IMR-90 (cell line): ENCODE results near the gene KCNQ2. TPM values are rescaled to one million over a fixed set of nuclear protein-coding genes. Genes with fewer than 3 reads are reported as not detected.

Experiments used
- ATAC-seq: fragments of 200-7000 bp; cut with Tn5 transposase; 2 replicates; pipeline ENCODE4 v1.9.1; 2020; ENCODE audit warnings: low read depth, mild to moderate bottlenecking, moderate library complexity
- BruUV-seq: library from RNA; stranded (reverse); fragments of 400-500 nt; replicated peaks from 2 replicates; lab custom pipeline; 2021; lab: Mats Ljungman, UMichigan
- CTCF ChIA-PET: fragments of 300-600 bp; formaldehyde crosslinking; extraction: SDS; loops from one replicate; lab custom pipeline; 2021; ENCODE audit warnings: antibody characterized with exemption; lab: Yijun Ruan, JAX
- POLR2A ChIA-PET: fragments of 300-600 bp; sonication (Branson Sonifier 250); formaldehyde crosslinking; loops from one replicate; lab custom pipeline; 2022; ENCODE audit warnings: antibody characterized with exemption; ENCODE audit not compliant: unreplicated experiment; lab: Charles Lee
- DNase-seq: peaks from one replicate; pipeline ENCODE4 v3.0.0; 2013
- H2AFZ ChIP-seq: replicated peaks from 2 replicates; pipeline ENCODE3; 2013; ENCODE audit warnings: low read length, mild to moderate bottlenecking; ENCODE audit not compliant: poor library complexity
- H2AK5ac ChIP-seq: 2 replicates; pipeline ENCODE4 v1.6.1; 2013; ENCODE audit warnings: low read depth, low read length, inconsistent platforms
- H2AK9ac ChIP-seq: replicated peaks from 2 replicates; pipeline ENCODE3; 2013; ENCODE audit warnings: mild to moderate bottlenecking, low read depth, low read length, moderate library complexity; ENCODE audit not compliant: poor library complexity
- H2BK120ac ChIP-seq: 2 replicates; pipeline ENCODE4 v1.6.1; 2013; ENCODE audit warnings: low read depth, low read length, inconsistent platforms
- H2BK15ac ChIP-seq: 3 replicates; pipeline ENCODE4 v1.6.1; 2013; ENCODE audit warnings: low read depth, low read length, inconsistent platforms
- H2BK20ac ChIP-seq: 2 replicates; pipeline ENCODE4 v1.6.1; 2013; ENCODE audit warnings: low read depth, mild to moderate bottlenecking, inconsistent platforms, low read length, moderate library complexity
- H2BK5ac ChIP-seq: 2 replicates; pipeline ENCODE4 v1.6.1; 2013; ENCODE audit warnings: mild to moderate bottlenecking, low read depth, low read length, inconsistent platforms; ENCODE audit not compliant: poor library complexity, severe bottlenecking
- H3K14ac ChIP-seq: replicated peaks from 2 replicates; pipeline ENCODE4 v1.6.1; 2013; ENCODE audit warnings: low read depth, low read length, inconsistent platforms
- H3K18ac ChIP-seq: 2 replicates; pipeline ENCODE4 v1.6.1; 2013; ENCODE audit warnings: low read depth, low read length, control low read depth
- H3K23ac ChIP-seq: 2 replicates; pipeline ENCODE4 v1.6.1; 2013; ENCODE audit warnings: low read depth, low read length, inconsistent platforms
- H3K27ac ChIP-seq: 2 replicates; pipeline ENCODE4 v1.5.1; 2013; ENCODE audit warnings: mild to moderate bottlenecking, control low read depth, low read length; ENCODE audit not compliant: insufficient read depth
- H3K27me3 ChIP-seq: 2 replicates; pipeline ENCODE4 v1.6.1; 2013; ENCODE audit warnings: low read length; ENCODE audit not compliant: control insufficient read depth, insufficient read depth
- H3K36me3 ChIP-seq: 2 replicates; pipeline ENCODE4 v1.6.1; 2013; ENCODE audit warnings: low read length, mixed read lengths; ENCODE audit not compliant: control insufficient read depth, insufficient read depth
- H3K4ac ChIP-seq: 2 replicates; pipeline ENCODE4 v1.6.1; 2013; ENCODE audit warnings: low read depth, low read length, inconsistent platforms
- H3K4me1 ChIP-seq: 2 replicates; pipeline ENCODE4 v1.6.1; 2013; ENCODE audit warnings: low read length, mixed read lengths; ENCODE audit not compliant: control insufficient read depth, insufficient read depth
- H3K4me2 ChIP-seq: 2 replicates; pipeline ENCODE4 v1.6.1; 2013; ENCODE audit warnings: low read depth, mild to moderate bottlenecking, control low read depth, low read length, moderate library complexity
- H3K4me3 ChIP-seq: 2 replicates; pipeline ENCODE4 v1.5.1; 2013; ENCODE audit warnings: low read depth, mild to moderate bottlenecking, control low read depth, low read length, moderate library complexity; ENCODE audit not compliant: insufficient read depth
- H3K56ac ChIP-seq: 2 replicates; pipeline ENCODE4 v1.6.1; 2013; ENCODE audit warnings: low read length, inconsistent platforms; ENCODE audit not compliant: insufficient read depth; ENCODE audit errors: extremely low read depth
- H3K79me1 ChIP-seq, 2 experiments: 2 replicates each; pipeline ENCODE4 v1.6.1; 2013; ENCODE audit warnings: low read length in 2 of 2, inconsistent platforms in 1 of 2, low read depth in 1 of 2
- H3K9ac ChIP-seq: 2 replicates; pipeline ENCODE4 v1.6.1; 2013; ENCODE audit warnings: low read depth, low read length, control low read depth
- H3K9me1 ChIP-seq: 2 replicates; pipeline ENCODE4 v1.6.1; 2013; ENCODE audit warnings: low read length, inconsistent platforms; ENCODE audit not compliant: insufficient read depth
- H3K9me3 ChIP-seq: 2 replicates; pipeline ENCODE4 v1.6.1; 2013; ENCODE audit warnings: low read length; ENCODE audit not compliant: control insufficient read depth, insufficient read depth
- H4K20me1 ChIP-seq: 2 replicates; pipeline ENCODE4 v1.6.1; 2013; ENCODE audit warnings: low read length, inconsistent platforms; ENCODE audit not compliant: insufficient read depth
- H4K5ac ChIP-seq: 2 replicates; pipeline ENCODE4 v1.6.1; 2013; ENCODE audit warnings: mild to moderate bottlenecking, low read depth, low read length, control low read depth
- H4K8ac ChIP-seq, 2 experiments: 2 replicates each; pipeline ENCODE4 v1.6.1; 2013; ENCODE audit warnings: low read depth in 2 of 2, low read length in 2 of 2, control low read depth in 1 of 2, inconsistent platforms in 1 of 2
- H4K91ac ChIP-seq: 2 replicates; pipeline ENCODE4 v1.6.1; 2013; ENCODE audit warnings: low read depth, low read length, inconsistent platforms; ENCODE audit not compliant: insufficient read depth
- BHLHE40 ChIP-seq: fragments of 150-350 bp; IDR thresholded peaks from 2 replicates; pipeline ENCODE4 v1.6.1; 2016; ENCODE audit warnings: mild to moderate bottlenecking, low read depth, low read length
- CEBPB ChIP-seq: IDR thresholded peaks from 2 replicates; pipeline ENCODE4 v1.6.1; 2012; ENCODE audit warnings: low read depth, low read length, improper control_type of control experiment
- CHD1 ChIP-seq: IDR thresholded peaks from 2 replicates; pipeline ENCODE4 v1.6.1; 2012; ENCODE audit warnings: low read depth, low read length, improper control_type of control experiment
- CTCF ChIP-seq: conservative IDR thresholded peaks from 2 replicates; pipeline ENCODE4 v1.5.1; 2012; ENCODE audit warnings: mild to moderate bottlenecking, low read depth, low read length, improper control_type of control experiment
- FOS ChIP-seq: fragments of 150-350 bp; IDR thresholded peaks from 2 replicates; pipeline ENCODE4 v1.6.1; 2016; ENCODE audit warnings: low read depth, low read length
- MAFK ChIP-seq: IDR thresholded peaks from 2 replicates; pipeline ENCODE4 v1.6.1; 2012; ENCODE audit warnings: low read depth, low read length, improper control_type of control experiment
- MAZ ChIP-seq: IDR thresholded peaks from 2 replicates; pipeline ENCODE4 v1.6.1; 2012; ENCODE audit warnings: low read depth, mild to moderate bottlenecking, low read length, improper control_type of control experiment, moderate library complexity, borderline replicate concordance
- MXI1 ChIP-seq: IDR thresholded peaks from 2 replicates; pipeline ENCODE4 v1.6.1; 2012; ENCODE audit warnings: low read depth, mild to moderate bottlenecking, low read length, moderate library complexity, borderline replicate concordance
- NFE2L2 ChIP-seq: fragments of 150-350 bp; IDR thresholded peaks from 2 replicates; pipeline ENCODE4 v1.6.1; 2016; ENCODE audit warnings: low read depth, mild to moderate bottlenecking, low read length
- POLR2A ChIP-seq: IDR thresholded peaks from 2 replicates; pipeline ENCODE4 v1.6.1; 2012; ENCODE audit warnings: mild to moderate bottlenecking, low read depth, low read length
- RAD21 ChIP-seq: IDR thresholded peaks from 2 replicates; pipeline ENCODE4 v1.6.1; 2012; ENCODE audit warnings: low read length, improper control_type of control experiment
- RFX5 ChIP-seq: IDR thresholded peaks from 2 replicates; pipeline ENCODE4 v1.8.0; 2012; ENCODE audit warnings: low read depth, mild to moderate bottlenecking, low read length, moderate library complexity
- SMC3 ChIP-seq: fragments of 150-350 bp; IDR thresholded peaks from 2 replicates; pipeline ENCODE4 v1.6.1; 2016; ENCODE audit warnings: low read depth, mild to moderate bottlenecking, antibody characterized with exemption, low read length, moderate library complexity
- USF2 ChIP-seq: fragments of 150-350 bp; IDR thresholded peaks from 2 replicates; pipeline ENCODE4 v1.6.1; 2017; ENCODE audit warnings: mild to moderate bottlenecking, antibody characterized with exemption, low read length, low read depth
- WGBS, 2 experiments: methylation state at CpG; one replicate each; pipeline versions ENCODE4 v1.1.5 to v1.1.7; 2013; ENCODE audit warnings: missing lambda C conversion rate in 2 of 2; ENCODE audit not compliant: insufficient read length in 1 of 2; ENCODE audit errors: extremely low coverage in 2 of 2; 5-methylcytosine and 5-hydroxymethylcytosine counted together
- dilution Hi-C: fragments of 300-500 bp; cut with HindIII; formaldehyde crosslinking; loops from one replicate; pipeline ENCODE4 v1.14.3; 2018; ENCODE audit warnings: low sequenced_read_pairs; ENCODE audit not compliant: unreplicated experiment
- in situ Hi-C: fragments of 300-500 bp; cut with MboI; formaldehyde crosslinking; loops from 3 replicates; pipeline ENCODE4 v1.14.3; 2019; ENCODE audit warnings: low sequenced_read_pairs, inconsistent platforms, mixed read lengths
- intact Hi-C: fragments of 100-400 bp; cut with micrococcal nuclease; formaldehyde crosslinking; loops from 2 replicates; pipeline ENCODE4 v1.10.0; 2022
- polyA plus RNA-seq, 3 experiments: library from polyadenylated mRNA; depleted of rRNA; stranded (reverse); fragments of >200 nt; gene quantifications; 2 replicates each; pipeline ENCODE4 v1.2.3, GENCODE V29; 2012; ENCODE audit warnings: low replicate concordance in 1 of 3
- total RNA-seq: library from RNA; depleted of rRNA; stranded (reverse); fragments of >200 nt; gene quantifications from 2 replicates; pipeline ENCODE4 v1.2.3, GENCODE V29; 2012
- TF ChIP-seq, protein P1 (sequence below): fragments of 150-350 bp; IDR thresholded peaks from 2 replicates; pipeline ENCODE4 v1.6.1; 2016; ENCODE audit warnings: low read depth, mild to moderate bottlenecking, low read length, moderate library complexity, borderline replicate concordance

The KCNQ2 gene
- total and polyA plus RNA-seq, 2 of the 4 experiments (the other 2 are of a cell fraction) = 0.02 TPM; not detected in 1

DNA sequence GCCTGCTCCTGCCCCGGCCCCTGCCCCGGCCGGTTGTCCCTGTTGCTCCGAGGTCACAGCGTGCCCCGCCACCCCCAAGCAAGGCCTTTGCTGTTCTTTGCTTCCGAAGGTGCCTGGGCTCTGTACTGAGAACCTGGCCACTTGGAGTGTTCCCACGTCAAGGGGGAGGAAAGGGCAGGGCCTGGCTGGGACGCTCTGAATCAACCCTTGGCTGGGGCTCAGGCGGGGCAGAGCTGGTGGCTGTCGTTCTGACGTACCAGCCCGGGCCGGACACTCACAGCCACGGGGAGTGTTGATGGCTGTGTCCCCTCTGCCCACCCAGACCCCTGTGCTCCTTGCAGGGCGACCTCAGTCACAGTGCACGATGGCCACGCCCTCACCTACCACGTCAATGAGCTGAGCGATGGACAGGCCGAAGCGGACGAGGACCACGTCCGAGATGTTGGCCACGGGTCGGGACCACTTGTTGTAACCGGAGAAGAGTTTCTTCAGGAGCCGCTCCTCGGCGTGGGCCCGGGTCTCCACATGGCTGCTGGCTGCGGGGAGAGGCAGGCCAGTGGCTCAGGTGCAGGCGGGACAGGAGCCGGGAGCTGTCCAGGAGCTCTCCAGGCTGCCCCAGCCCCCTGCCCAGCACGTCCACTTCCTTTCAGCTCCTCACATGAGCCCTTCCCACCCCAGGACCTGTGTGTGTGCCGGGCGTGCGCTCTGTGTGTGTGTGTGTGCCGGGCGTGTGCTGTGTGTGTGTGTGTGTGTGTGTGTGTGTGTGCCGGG lies 113.1 kb downstream of the KCNQ2 start:
- WGBS, 2 experiments = 80% methylated on average over 26 of the region's 42 CpGs; no CpG with 5 or more reads in 1 of the 2 experiments
- ATAC-seq (no peak), DNase-seq (no peak)
- Histone ChIP-seq H3K27ac (no peak overlapping the region), H2BK15ac (no peak overlapping the region), H3K4ac (no peak overlapping the region), H3K14ac (no peak overlapping the region), H2BK5ac (no peak overlapping the region), H3K18ac (no peak overlapping the region), H3K36me3 (no peaks in the 10 kb centered on the region), H3K4me1 (no peaks in the 10 kb centered on the region), H2AK9ac (no peak overlapping the region), H3K27me3 (peaks cover 36% of the 10 kb centered on the region), H2BK20ac (no peak overlapping the region), H4K91ac (no peak overlapping the region), H3K9ac (no peak overlapping the region), H3K9me3 (no peaks in the 10 kb centered on the region), H3K4me3 (no peak overlapping the region), H3K79me1 (no peaks in the 10 kb centered on the region), H4K20me1 (no peaks in the 10 kb centered on the region), H3K4me2 (no peak overlapping the region), H2BK120ac (no peak overlapping the region), H3K56ac (no peak overlapping the region), H2AFZ (no peak overlapping the region), H2AK5ac (no peak overlapping the region), H4K8ac (no peak overlapping the region), H3K23ac (no peak overlapping the region), H4K5ac (no peak overlapping the region), H3K9me1 (no peaks in the 10 kb centered on the region)
- CTCF ChIA-PET = no interaction called here
- intact Hi-C loops (no loop called here), in situ Hi-C loops (no loop called here), dilution Hi-C loops (no loop called here)
- POLR2A ChIA-PET = interaction anchor here (0.5 kb wide), 1 partner anchor 161 kb away, joined by 7 read pairs; no protein-coding TSS in a partner anchor
- BruUV-seq = no TSS peak
- TF ChIP-seq MXI1 (no peak), RFX5 (no peak), MAFK (no peak), FOS (no peak), MAZ (no peak), SMC3 (no peak), CTCF (no peak), RAD21 (no peak), CHD1 (no peak), NFE2L2 (no peak), CEBPB (no peak), USF2 (no peak), POLR2A (no peak), BHLHE40 (no peak)
- TF ChIP-seq, protein P1, sequence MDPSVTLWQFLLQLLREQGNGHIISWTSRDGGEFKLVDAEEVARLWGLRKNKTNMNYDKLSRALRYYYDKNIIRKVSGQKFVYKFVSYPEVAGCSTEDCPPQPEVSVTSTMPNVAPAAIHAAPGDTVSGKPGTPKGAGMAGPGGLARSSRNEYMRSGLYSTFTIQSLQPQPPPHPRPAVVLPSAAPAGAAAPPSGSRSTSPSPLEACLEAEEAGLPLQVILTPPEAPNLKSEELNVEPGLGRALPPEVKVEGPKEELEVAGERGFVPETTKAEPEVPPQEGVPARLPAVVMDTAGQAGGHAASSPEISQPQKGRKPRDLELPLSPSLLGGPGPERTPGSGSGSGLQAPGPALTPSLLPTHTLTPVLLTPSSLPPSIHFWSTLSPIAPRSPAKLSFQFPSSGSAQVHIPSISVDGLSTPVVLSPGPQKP = no peak
